Stomach smooth muscle (tissue), 2 donors: ENCODE results near the gene MALRD1.

ENCODE experiments used
- H3K27ac ChIP-seq: one replicate; pipeline ENCODE4 v1.7.0; 2013; ENCODE audit warnings: mild to moderate bottlenecking, low read length, inconsistent platforms
- H3K27me3 ChIP-seq, 2 donors: one replicate each; pipeline ENCODE4 v1.7.0; 2013; ENCODE audit warnings: low read length in 2 of 2; ENCODE audit not compliant: insufficient read depth in 2 of 2, control insufficient read depth in 1 of 2
- H3K36me3 ChIP-seq, 2 donors: one replicate each; pipeline ENCODE4 v1.7.0; 2013; ENCODE audit warnings: low read length in 2 of 2; ENCODE audit not compliant: control insufficient read depth in 2 of 2, insufficient read depth in 2 of 2
- H3K4me1 ChIP-seq: one replicate; pipeline ENCODE4 v1.7.0; 2013; ENCODE audit warnings: low read length; ENCODE audit not compliant: control insufficient read depth, insufficient read depth
- H3K4me3 ChIP-seq, 2 donors: one replicate each; pipeline ENCODE4 v1.7.0; 2013; ENCODE audit warnings: low read length in 2 of 2
- H3K9ac ChIP-seq, 2 donors: one replicate each; pipeline ENCODE4 v1.7.0; 2013; ENCODE audit warnings: low read length in 2 of 2, mild to moderate bottlenecking in 1 of 2
- H3K9me3 ChIP-seq, 2 donors: one replicate each; pipeline ENCODE4 v1.7.0; 2013; ENCODE audit warnings: low read length in 2 of 2; ENCODE audit not compliant: control insufficient read depth in 2 of 2
- donor health status: healthy.
- donor health status: Pancreatic carcinoma.

Gene MALRD1

GRCh38 chr10:19283285-19283684, 234.7 kb downstream of the MALRD1 start:
- Histone ChIP-seq H3K4me3 (no peak overlapping the region), H3K9me3 (no peaks in the 10 kb centered on the region)

GRCh38 chr10:19283786-19284185, 235.2 kb downstream of the MALRD1 start:
- Histone ChIP-seq H3K36me3 (no peaks in the 10 kb centered on the region), H3K9me3 (no peaks in the 10 kb centered on the region), H3K27me3 (no peaks in the 10 kb centered on the region), H3K27ac (no peak overlapping the region), H3K9ac (no peak overlapping the region), H3K4me1 (no peaks in the 10 kb centered on the region), H3K4me3 (no peak overlapping the region)

More at GRCh38 chr10:19283285-19283684, 234.7 kb downstream of the MALRD1 start:
- H3K27ac ChIP-seq = no peak overlapping the region
- no peaks in the 10 kb centered on the region for H3K4me1 ChIP-seq
- no peaks in the 10 kb centered on the region for H3K36me3 ChIP-seq
- no peaks in the 10 kb centered on the region for H3K27me3 ChIP-seq
- no peak overlapping the region for H3K9ac ChIP-seq

- Histone ChIP-seq H3K36me3 (no peaks in the 10 kb centered on the region), H3K9ac (no peak overlapping the region), H3K27ac (no peak overlapping the region)
Observed at GRCh38 chr10:19290770-19291169, 242.2 kb downstream of the MALRD1 start.

DNA sequence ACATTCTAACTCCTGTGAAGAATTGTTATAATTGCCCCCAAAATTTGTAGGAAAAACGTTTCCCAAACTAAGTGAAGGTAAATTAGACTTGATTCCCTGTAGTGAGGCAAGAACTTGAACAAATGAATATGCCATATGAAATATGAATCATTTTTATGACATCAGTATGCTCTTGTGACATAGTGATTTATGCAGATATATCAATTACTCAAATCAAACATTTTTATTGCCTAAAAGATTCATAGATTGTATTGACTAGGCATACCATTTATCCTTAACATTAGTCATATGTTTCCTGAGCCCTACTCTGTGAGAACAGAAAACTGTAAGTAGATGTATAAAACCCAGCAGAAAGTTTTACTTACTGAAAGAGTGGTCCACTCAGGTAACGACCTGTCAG, 245.6 kb downstream of the MALRD1 start:
- Histone ChIP-seq H3K4me1 (no peaks in the 10 kb centered on the region), H3K36me3 (no peaks in the 10 kb centered on the region), H3K9me3 (no peaks in the 10 kb centered on the region), H3K4me3 (no peak overlapping the region), H3K27me3 (no peaks in the 10 kb centered on the region), H3K9ac (no peak overlapping the region), H3K27ac (no peak overlapping the region)

More at GRCh38 chr10:19290770-19291169, 242.2 kb downstream of the MALRD1 start:
- Histone ChIP-seq H3K4me3 (no peak overlapping the region), H3K4me1 (no peaks in the 10 kb centered on the region), H3K9me3 (no peaks in the 10 kb centered on the region), H3K27me3 (no peaks in the 10 kb centered on the region)

DNA sequence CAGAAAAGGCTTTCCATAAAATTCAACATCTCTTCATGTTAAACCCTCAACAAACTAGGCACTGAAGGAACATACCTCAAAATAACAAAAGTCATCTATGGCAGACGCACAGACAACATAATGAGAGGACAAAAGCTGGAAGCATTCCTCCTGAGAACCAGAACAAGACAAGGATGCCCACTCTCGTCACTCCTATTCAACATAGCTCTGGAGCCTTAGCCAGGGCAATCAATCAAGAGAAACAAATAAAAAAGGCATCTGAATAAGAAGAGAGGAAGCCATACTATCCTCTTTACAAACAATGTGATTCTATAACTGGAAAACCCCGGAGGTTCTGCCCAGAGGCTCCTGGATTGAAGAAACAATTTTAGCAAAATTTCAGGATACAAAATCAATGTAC, 251.0 kb downstream of the MALRD1 start:
- Histone ChIP-seq H3K9me3 (no peaks in the 10 kb centered on the region), H3K9ac (no peak overlapping the region), H3K27me3 (no peaks in the 10 kb centered on the region)

DNA sequence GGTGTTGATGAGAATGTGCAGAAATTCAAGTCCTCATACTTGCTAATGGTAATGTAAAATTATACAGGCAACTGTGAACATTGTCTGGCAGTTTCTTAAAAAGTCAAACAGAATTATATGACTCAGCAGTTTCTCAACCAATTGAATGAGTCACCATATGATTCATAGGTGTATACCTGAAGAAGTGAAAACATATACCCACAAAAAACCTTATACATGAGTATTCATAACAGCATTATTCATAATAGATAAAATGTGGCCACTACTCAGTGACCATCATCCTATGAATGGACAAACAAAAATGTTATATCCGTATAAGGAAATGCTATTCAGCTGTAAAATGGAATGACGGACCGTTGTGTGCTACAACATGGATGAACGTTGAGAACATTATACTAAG, 253.5 kb downstream of the MALRD1 start:
- H3K27ac ChIP-seq = no peak overlapping the region
- H3K9me3 ChIP-seq = no peaks in the 10 kb centered on the region
- H3K36me3 ChIP-seq = no peaks in the 10 kb centered on the region
- no peak overlapping the region for H3K9ac ChIP-seq
- no peak overlapping the region for H3K4me3 ChIP-seq
- H3K27me3 ChIP-seq = no peaks in the 10 kb centered on the region
- H3K4me1 ChIP-seq = no peaks in the 10 kb centered on the region

More for the DNA sequence above, 251.0 kb downstream of the MALRD1 start:
- Histone ChIP-seq H3K4me3 (no peak overlapping the region), H3K36me3 (no peaks in the 10 kb centered on the region), H3K27ac (no peak overlapping the region), H3K4me1 (no peaks in the 10 kb centered on the region)

DNA sequence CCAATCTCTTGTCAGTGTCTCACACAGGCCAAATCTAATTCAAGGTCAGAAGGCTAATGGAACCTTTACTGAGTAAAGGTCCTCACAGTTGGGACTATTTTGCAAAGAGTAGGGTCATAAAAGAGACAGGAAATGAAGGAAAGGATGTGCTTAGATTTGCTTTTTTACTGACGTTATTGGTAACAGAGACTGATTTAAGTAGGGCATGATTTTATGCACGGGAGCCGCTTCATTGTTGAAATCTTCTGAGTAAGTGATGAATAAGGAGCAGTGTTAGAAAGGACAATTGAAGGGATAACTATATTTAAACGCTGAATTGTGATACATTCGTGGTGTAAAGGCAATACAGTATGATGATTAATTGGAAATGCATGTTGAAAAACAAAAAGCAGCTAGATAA, 261.5 kb downstream of the MALRD1 start:
- Histone ChIP-seq H3K4me3 (no peak overlapping the region), H3K27ac (no peak overlapping the region), H3K9ac (no peak overlapping the region), H3K27me3 (no peaks in the 10 kb centered on the region), H3K36me3 (no peaks in the 10 kb centered on the region), H3K9me3 (no peaks in the 10 kb centered on the region), H3K4me1 (no peaks in the 10 kb centered on the region)

DNA sequence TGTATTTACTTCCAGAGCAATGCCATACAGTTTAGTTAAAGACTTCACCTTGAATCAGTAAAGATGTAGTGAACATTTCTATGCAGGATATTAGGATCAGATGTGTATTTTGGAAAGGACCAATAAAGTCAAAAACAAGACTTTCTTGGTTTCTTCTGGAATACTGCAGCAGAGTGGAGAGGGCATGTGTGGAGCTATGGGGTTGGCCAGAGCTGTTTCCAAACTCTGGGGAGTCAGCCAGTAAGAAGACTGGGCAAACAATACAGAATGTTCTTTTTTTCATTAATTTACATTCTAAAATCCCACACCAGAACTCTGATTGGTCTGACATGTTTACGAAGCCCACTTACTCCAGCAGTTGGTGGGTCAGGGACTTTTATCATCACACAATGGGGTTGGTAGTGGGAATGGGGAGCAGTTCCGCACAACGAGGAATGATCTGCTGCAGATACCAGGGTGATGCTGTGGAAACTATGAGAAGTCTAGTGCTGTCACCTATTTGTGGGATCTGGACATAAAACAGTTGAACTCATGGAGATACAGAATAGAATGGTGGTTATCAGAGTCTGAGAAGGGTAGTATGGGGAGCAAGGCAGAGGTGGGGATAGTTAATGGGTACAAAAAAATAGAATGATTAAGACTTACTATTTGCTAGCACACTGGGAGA, 267.7 kb downstream of the MALRD1 start:
- H3K27ac ChIP-seq = no peak overlapping the region
- no peaks in the 10 kb centered on the region for H3K9me3 ChIP-seq
- no peaks in the 10 kb centered on the region for H3K27me3 ChIP-seq
- H3K9ac ChIP-seq = no peak overlapping the region
- no peaks in the 10 kb centered on the region for H3K36me3 ChIP-seq
- H3K4me1 ChIP-seq = no peaks in the 10 kb centered on the region
- H3K4me3 ChIP-seq = no peak overlapping the region

DNA sequence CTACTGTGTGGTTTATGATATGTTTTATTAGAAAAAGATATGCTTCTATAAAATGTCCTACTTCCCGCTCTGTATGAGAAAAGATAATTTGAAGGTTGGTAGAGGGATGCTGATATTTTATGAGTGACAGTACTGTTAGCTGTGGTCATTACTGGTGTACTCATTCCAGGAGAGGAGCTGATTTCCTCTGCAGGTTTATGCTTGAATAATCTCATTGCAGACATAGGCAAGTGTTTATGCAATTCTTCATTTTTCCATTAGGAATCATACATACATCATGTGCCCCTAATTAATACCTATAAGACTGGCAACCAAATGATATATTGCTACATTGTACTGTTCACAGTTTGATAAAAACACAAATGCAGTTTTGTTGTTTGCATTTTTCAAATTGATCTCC, 269.4 kb downstream of the MALRD1 start:
- Histone ChIP-seq H3K4me3 (no peak overlapping the region), H3K9ac (no peak overlapping the region), H3K27ac (no peak overlapping the region), H3K36me3 (no peaks in the 10 kb centered on the region), H3K9me3 (no peaks in the 10 kb centered on the region), H3K27me3 (no peaks in the 10 kb centered on the region), H3K4me1 (no peaks in the 10 kb centered on the region)

- Histone ChIP-seq H3K4me1 (no peaks in the 10 kb centered on the region), H3K4me3 (no peak overlapping the region), H3K27ac (no peak overlapping the region), H3K36me3 (no peaks in the 10 kb centered on the region), H3K27me3 (no peaks in the 10 kb centered on the region), H3K9ac (no peak overlapping the region), H3K9me3 (no peaks in the 10 kb centered on the region)
Observed at GRCh38 chr10:19325581-19325980, 277.0 kb downstream of the MALRD1 start.

DNA sequence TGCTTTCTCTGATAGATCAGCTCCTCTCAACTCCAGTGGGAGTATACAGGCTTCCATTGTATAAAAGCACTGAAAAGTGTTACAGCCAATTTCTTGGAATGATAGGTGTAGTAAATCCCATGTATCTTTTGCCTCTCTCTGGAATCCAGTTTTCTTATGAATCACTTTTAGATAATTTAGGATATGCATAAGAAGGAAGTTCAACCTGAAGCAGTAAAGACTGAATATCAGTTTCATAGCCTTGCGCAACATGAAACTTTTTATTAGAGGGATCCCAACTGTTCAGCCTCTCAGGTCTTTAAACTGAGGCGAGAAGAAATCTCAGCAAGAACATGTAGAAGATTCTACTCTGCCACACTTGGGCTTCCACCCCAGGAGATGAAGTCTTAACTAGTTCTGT, 280.0 kb downstream of the MALRD1 start:
- no peaks in the 10 kb centered on the region for H3K36me3 ChIP-seq
- H3K4me3 ChIP-seq = no peak overlapping the region
- no peak overlapping the region for H3K9ac ChIP-seq
- H3K9me3 ChIP-seq = no peaks in the 10 kb centered on the region
- no peak overlapping the region for H3K27ac ChIP-seq
- H3K27me3 ChIP-seq = no peaks in the 10 kb centered on the region
- no peaks in the 10 kb centered on the region for H3K4me1 ChIP-seq
